GM10266 (cell line): ENCODE data around the gene LGALS7.
"Not testable (repeated sequence)": the region's sequence is repeated elsewhere in the genome, so short reads cannot be mapped to it uniquely, and the experiment has no call there.

Experiments used
- DNase-seq: peaks from one replicate; pipeline ENCODE4 v3.0.0; 2012; ENCODE audit errors: extremely low spot score
- CTCF ChIP-seq: IDR thresholded peaks from 2 replicates; pipeline ENCODE4 v1.5.1; 2012; ENCODE audit warnings: mild to moderate bottlenecking, low read depth; ENCODE audit not compliant: control insufficient read depth, insufficient read depth; ENCODE audit errors: missing control alignments

LGALS7 gene

GRCh38 chr19:38759590-38760003 is 13.7 kb downstream of the LGALS7 start:
- TF ChIP-seq CTCF, result no peak
- DNase-seq, result no peak

- DNase-seq, result not testable (repeated sequence)
These were observed 19.1 kb downstream of the LGALS7 start for GRCh38 chr19:38754196-38754595.

GRCh38 chr19:38753783-38754182 is 19.5 kb downstream of the LGALS7 start:
- not testable (repeated sequence) for DNase-seq

- TF ChIP-seq CTCF, result no peak
- DNase-seq, result no peak
These were observed 28.0 kb downstream of the LGALS7 start for GRCh38 chr19:38745316-38745715.

- no peak for TF ChIP-seq CTCF
- DNase-seq, result no peak
These were observed 28.4 kb downstream of the LGALS7 start for GRCh38 chr19:38744874-38745273.

- TF ChIP-seq CTCF, result no peak
- no peak for DNase-seq
These were observed 29.0 kb downstream of the LGALS7 start, which contains the start of gene CAPN12 for GRCh38 chr19:38744298-38744681. TSS of gene CAPN12 (minus strand) at chr19:38744474. CDS start at chr19:38744165, 309 bp downstream.

GRCh38 chr19:38743394-38744297 is 29.7 kb downstream of the LGALS7 start:
- no peak for DNase-seq
- no peak for TF ChIP-seq CTCF

GRCh38 chr19:38742906-38743305 is 30.4 kb downstream of the LGALS7 start:
- TF ChIP-seq CTCF, result no peak
- no peak for DNase-seq
